MCF 10A (cell line): ENCODE results near the gene TMEM151A. TPM values are rescaled to one million over a fixed set of nuclear protein-coding genes. Genes with fewer than 3 reads are reported as not detected.
"Not testable (repeated sequence)": the region's sequence is repeated elsewhere in the genome, so short reads cannot be mapped to it uniquely, and the experiment has no call there.

Source experiments
- BruUV-seq: library from RNA; stranded (reverse); fragments of 400-500 nt; replicated peaks from 2 replicates; lab custom pipeline; 2021; lab: Mats Ljungman, UMichigan
- CTCF ChIA-PET: fragments of 300-600 bp; sonication (Branson Sonifier 250); formaldehyde crosslinking; extraction: SDS; loops from one replicate; lab custom pipeline; 2021; ENCODE audit warnings: antibody characterized with exemption, inconsistent platforms; lab: Yijun Ruan, JAX
- POLR2A ChIA-PET: fragments of 300-600, 350-650 bp; sonication (Branson Sonifier 250); formaldehyde crosslinking; extraction: SDS; loops from one replicate; lab custom pipeline; 2020; ENCODE audit warnings: antibody characterized with exemption, inconsistent platforms; lab: Yijun Ruan, JAX
- DNase-seq: peaks from one replicate; pipeline ENCODE4 v3.0.0-alpha.2; 2018; ENCODE audit not compliant: unreplicated experiment
- H3K27ac Mint-ChIP-seq: one replicate; pipeline ENCODE4 v1.8.0; 2022; ENCODE audit warnings: mild to moderate bottlenecking, low read depth, mixed read lengths; ENCODE audit not compliant: unreplicated experiment
- H3K27me3 Mint-ChIP-seq: one replicate; pipeline ENCODE4 v1.8.0; 2022; ENCODE audit warnings: mixed read lengths; ENCODE audit not compliant: insufficient read depth, unreplicated experiment
- H3K36me3 Mint-ChIP-seq: one replicate; pipeline ENCODE4 v1.8.0; 2022; ENCODE audit warnings: mild to moderate bottlenecking, moderate library complexity, mixed read lengths; ENCODE audit not compliant: insufficient read depth, unreplicated experiment
- H3K4me1 Mint-ChIP-seq: one replicate; pipeline ENCODE4 v1.8.0; 2022; ENCODE audit warnings: mixed read lengths; ENCODE audit not compliant: insufficient read depth, unreplicated experiment
- H3K4me3 Mint-ChIP-seq: one replicate; pipeline ENCODE4 v1.8.0; 2022; ENCODE audit warnings: mild to moderate bottlenecking, moderate library complexity, mixed read lengths; ENCODE audit not compliant: unreplicated experiment
- H3K9me3 Mint-ChIP-seq: one replicate; pipeline ENCODE4 v1.8.0; 2022; ENCODE audit warnings: mixed read lengths; ENCODE audit not compliant: unreplicated experiment
- intact Hi-C: fragments of 100-400 bp; cut with micrococcal nuclease; formaldehyde crosslinking; loops from 2 replicates; pipeline ENCODE4 v1.14.1; 2022
- total RNA-seq: library from RNA; stranded (reverse); gene quantifications from 2 replicates; pipeline ENCODE4 v1.2.3, GENCODE V29; 2022
- TF ChIP-seq, protein P1 (sequence below): fragments of 200-600 bp; IDR thresholded peaks from one replicate; pipeline ENCODE4 v1.8.0; 2022; ENCODE audit warnings: antibody characterized with exemption, mild to moderate bottlenecking; ENCODE audit not compliant: unreplicated experiment

TMEM151A gene
- total RNA-seq, 1 experiment from 2014 or later: not detected

DNA sequence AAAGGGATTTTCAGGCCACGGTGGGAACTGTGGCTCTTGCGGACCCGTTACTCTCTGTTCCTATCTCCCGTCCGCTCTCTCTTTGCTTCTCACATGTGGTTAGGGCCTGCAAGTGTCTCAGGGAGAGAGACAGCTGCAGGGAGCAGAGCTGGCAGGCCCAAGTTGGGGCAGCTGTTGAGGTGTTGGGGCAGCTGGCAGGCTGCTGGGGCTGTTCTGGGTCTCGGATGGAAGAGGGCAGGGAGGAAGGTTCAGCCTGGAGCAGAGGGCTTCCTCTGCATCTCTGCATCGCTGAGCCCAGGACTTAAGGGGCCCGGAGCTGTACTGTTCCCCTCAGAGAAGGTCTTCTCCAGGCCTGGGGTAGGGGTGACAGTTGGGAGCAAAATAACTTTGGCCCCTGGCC is 16.3 kb upstream of the TMEM151A start:
- DNase-seq: no peak
- H3K36me3 Mint-ChIP-seq: peaks cover 52% of the 10 kb centered on the region
- POLR2A ChIA-PET: interaction anchor here (0.8 kb wide), 1 partner anchor 23 kb away, joined by 5 read pairs; no protein-coding TSS in a partner anchor
- H3K4me1 Mint-ChIP-seq: peaks cover 8% of the 10 kb centered on the region
- no peaks in the 10 kb centered on the region for H3K9me3 Mint-ChIP-seq
- no peak overlapping the region for H3K27ac Mint-ChIP-seq
- peaks cover 10% of the 10 kb centered on the region for H3K27me3 Mint-ChIP-seq
- CTCF ChIA-PET: no interaction called here
- TF ChIP-seq, protein P1, sequence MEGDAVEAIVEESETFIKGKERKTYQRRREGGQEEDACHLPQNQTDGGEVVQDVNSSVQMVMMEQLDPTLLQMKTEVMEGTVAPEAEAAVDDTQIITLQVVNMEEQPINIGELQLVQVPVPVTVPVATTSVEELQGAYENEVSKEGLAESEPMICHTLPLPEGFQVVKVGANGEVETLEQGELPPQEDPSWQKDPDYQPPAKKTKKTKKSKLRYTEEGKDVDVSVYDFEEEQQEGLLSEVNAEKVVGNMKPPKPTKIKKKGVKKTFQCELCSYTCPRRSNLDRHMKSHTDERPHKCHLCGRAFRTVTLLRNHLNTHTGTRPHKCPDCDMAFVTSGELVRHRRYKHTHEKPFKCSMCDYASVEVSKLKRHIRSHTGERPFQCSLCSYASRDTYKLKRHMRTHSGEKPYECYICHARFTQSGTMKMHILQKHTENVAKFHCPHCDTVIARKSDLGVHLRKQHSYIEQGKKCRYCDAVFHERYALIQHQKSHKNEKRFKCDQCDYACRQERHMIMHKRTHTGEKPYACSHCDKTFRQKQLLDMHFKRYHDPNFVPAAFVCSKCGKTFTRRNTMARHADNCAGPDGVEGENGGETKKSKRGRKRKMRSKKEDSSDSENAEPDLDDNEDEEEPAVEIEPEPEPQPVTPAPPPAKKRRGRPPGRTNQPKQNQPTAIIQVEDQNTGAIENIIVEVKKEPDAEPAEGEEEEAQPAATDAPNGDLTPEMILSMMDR: no peak
- no TSS peak for BruUV-seq
- H3K4me3 Mint-ChIP-seq: no peak overlapping the region
- intact Hi-C loops: no loop called here

DNA sequence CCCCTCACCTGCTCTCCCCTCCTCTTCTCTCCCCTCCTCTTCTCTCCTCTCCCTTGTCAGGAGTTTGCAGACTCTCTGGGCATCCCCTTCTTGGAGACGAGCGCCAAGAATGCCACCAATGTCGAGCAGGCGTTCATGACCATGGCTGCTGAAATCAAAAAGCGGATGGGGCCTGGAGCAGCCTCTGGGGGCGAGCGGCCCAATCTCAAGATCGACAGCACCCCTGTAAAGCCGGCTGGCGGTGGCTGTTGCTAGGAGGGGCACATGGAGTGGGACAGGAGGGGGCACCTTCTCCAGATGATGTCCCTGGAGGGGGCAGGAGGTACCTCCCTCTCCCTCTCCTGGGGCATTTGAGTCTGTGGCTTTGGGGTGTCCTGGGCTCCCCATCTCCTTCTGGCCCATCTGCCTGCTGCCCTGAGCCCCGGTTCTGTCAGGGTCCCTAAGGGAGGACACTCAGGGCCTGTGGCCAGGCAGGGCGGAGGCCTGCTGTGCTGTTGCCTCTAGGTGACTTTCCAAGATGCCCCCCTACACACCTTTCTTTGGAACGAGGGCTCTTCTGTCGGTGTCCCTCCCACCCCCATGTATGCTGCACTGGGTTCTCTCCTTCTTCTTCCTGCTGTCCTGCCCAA is 15.6 kb upstream of the TMEM151A start:
- ChIA-PET CTCF (no interaction called here), POLR2A (no interaction called here)
- BruUV-seq: no TSS peak
- no peak overlapping the region for H3K4me3 Mint-ChIP-seq
- intact Hi-C loops: no loop called here
- H3K4me1 Mint-ChIP-seq: peaks cover 8% of the 10 kb centered on the region
- no peak overlapping the region for H3K27ac Mint-ChIP-seq
- TF ChIP-seq, protein P1: no peak
- peaks cover 10% of the 10 kb centered on the region for H3K27me3 Mint-ChIP-seq
- H3K9me3 Mint-ChIP-seq: no peaks in the 10 kb centered on the region
- peaks cover 52% of the 10 kb centered on the region for H3K36me3 Mint-ChIP-seq
- no peak for DNase-seq

DNA sequence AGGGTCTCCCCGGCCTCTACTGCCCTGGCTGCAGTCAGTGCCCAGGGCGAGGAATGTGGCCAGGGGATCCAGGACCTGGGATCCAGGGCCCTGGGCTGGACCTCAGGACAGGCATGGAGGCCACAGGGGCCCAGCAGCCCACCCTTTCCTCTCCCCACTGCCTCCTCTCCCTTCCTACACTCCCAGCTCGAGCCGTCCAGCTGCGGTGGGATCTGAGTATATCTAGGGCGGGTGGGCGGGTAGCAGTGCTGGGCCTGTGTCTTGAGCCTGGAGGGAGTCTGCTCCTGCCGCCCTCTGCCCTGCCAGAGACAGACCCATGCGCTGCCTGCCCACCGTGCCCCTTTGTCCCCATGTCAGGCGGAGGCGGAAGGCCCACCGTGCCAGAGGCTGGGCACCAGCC is 15.1 kb upstream of the TMEM151A start:
- CTCF ChIA-PET, H3K4me1 Mint-ChIP-seq, H3K27ac Mint-ChIP-seq, H3K4me3 Mint-ChIP-seq, H3K9me3 Mint-ChIP-seq, intact Hi-C loops, DNase-seq, BruUV-seq: not testable (repeated sequence)
- Mint-ChIP-seq H3K27me3 (peaks cover 10% of the 10 kb centered on the region), H3K36me3 (peaks cover 50% of the 10 kb centered on the region)
- POLR2A ChIA-PET: interaction anchor here (0.7 to 1.3 kb wide), 2 partner anchors 13 to 483 kb away, joined by 3 to 5 read pairs; partner anchors contain the start of gene YIF1A

DNA sequence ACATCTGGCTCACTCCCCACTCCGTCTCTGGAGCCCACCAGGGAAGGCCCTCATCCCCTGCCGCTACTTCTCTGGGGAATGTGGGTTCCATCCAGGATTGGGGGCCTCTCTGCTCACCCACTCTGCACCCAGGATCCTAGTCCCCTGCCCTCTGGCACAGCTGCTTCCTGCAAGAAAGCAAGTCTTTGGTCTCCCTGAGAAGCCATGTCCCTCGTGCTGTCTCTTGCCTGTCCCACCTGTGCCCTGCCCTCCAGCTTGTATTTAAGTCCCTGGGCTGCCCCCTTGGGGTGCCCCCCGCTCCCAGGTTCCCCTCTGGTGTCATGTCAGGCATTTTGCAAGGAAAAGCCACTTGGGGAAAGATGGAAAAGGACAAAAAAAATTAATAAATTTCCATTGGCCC is 14.6 kb upstream of the TMEM151A start:
- TSS peak; percentile 44 for BruUV-seq
- H3K4me1 Mint-ChIP-seq: not testable (repeated sequence)

DNA sequence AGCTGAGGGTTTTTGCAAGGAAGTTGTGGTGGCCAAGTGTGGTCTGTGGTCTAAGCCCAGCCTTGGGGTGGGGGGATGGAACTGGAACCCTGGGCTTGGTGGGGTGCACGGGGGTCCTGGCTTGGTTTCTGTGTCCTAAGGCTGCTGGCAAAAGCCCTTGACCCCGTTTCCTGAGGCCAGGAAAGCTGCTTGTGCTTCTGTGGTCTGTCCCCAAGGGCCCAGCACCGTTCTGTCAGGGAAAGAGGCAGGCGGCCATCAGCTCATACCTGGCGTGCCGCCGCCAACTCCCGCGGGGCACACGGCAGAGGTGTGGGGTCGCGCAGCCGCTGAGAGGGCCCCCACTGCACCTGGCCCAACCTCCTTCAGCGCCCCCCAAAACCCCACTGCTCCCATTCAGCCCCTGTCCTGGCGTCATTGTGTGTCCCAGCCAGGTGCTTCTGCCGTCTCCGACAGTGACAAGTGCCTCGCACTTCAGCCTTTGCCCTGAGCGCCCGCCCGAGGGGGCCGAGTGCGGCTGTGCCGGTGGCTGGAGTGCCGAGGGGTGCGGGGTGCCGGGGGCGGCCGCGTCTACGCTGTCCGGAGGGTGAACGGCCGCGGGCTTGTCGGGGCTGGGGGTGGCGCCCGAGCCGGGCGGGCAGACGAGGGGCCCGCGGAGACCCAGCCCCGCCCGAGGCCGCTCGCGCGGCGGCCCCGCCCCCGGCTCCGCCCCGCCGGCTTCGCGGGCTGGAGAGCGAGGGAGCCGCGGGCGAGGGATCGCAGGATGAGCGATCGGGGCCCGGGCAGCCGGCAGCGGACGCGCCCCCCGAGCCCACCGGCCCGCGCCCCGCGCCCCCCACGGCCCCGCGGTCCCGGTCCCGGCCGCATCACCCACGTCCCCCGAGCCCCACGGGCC is 14.0 kb upstream of the TMEM151A start, which contains the start of gene CNIH2:
TSS of gene CNIH2 (plus strand) at position 705 of the 892 bp plus-strand sequence. CDS start 282 bp downstream, outside the sequence.
- ChIA-PET POLR2A (interaction anchor here (0.7 to 1.3 kb wide), 3 partner anchors 8 to 484 kb away, joined by 3 to 5 read pairs (median 4); partner anchors contain the start of gene YIF1A), CTCF (no interaction called here)
- no peak within 1 kb of the TSS for H3K27ac Mint-ChIP-seq
- no peaks in the 10 kb centered on the region for H3K9me3 Mint-ChIP-seq
- TF ChIP-seq, protein P1: no peak
- DNase-seq: no peak
- intact Hi-C loops: no loop called here
- H3K4me3 Mint-ChIP-seq: no peak within 1 kb of the TSS
- peaks cover 44% of the 10 kb centered on the region for H3K36me3 Mint-ChIP-seq
- H3K27me3 Mint-ChIP-seq: peaks cover 10% of the 10 kb centered on the region
- H3K4me1 Mint-ChIP-seq: peaks cover 8% of the 10 kb centered on the region
- no TSS peak for BruUV-seq

More for the DNA sequence above, 14.6 kb upstream of the TMEM151A start:
- DNase-seq, H3K4me3 Mint-ChIP-seq, intact Hi-C loops, H3K27ac Mint-ChIP-seq, CTCF ChIA-PET, H3K9me3 Mint-ChIP-seq: not testable (repeated sequence)
- H3K27me3 Mint-ChIP-seq: peaks cover 10% of the 10 kb centered on the region
- peaks cover 45% of the 10 kb centered on the region for H3K36me3 Mint-ChIP-seq
- POLR2A ChIA-PET: interaction anchor here (0.7 to 1.3 kb wide), 2 partner anchors 12 to 484 kb away, joined by 3 to 5 read pairs; partner anchors contain the start of gene YIF1A
